ENCODE results near the gene NRAP.

DNA sequence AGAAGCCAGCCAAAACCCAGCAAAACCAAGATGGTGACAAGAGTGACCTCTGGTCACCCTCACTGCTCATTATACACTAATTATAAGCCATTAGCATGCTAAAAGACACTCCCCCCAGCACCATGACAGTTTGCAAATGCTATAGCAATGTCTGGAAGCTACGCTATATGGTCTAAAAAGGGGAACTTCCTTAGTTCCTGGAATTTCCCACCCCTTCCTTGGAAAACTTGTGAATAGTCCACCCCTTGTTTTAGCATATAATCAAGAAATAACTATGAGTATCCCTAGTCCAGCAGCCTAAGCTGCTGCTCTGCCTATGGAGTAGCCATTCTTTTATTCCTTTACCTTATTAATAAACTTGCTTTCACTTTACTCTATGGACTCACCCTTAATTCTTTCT, 31.9 kb upstream of the NRAP start:
- TF ChIP-seq POLR2A (IDR thresholded peaks at IDR 0.05; ENCODE audit: low read depth, low read length) = no peak
- TF ChIP-seq TAF1 (IDR thresholded peaks at IDR 0.05; ENCODE audit: borderline replicate concordance, low read depth, low read length) = no peak
